SK-N-SH (cell line): ENCODE results near the gene REV1. TPM values are rescaled to one million over a fixed set of nuclear protein-coding genes. Genes with fewer than 3 reads are reported as not detected.
"Not testable (repeated sequence)": the region's sequence is repeated elsewhere in the genome, so short reads cannot be mapped to it uniquely, and the experiment has no call there.

Source experiments
- CTCF ChIA-PET: fragments of 300-600, 350-600 bp; formaldehyde crosslinking; extraction: SDS; loops from one replicate; lab custom pipeline; 2021; lab: Yijun Ruan, JAX
- POLR2A ChIA-PET: fragments of 350-600 bp; sonication (Branson Sonifier 250); formaldehyde crosslinking; extraction: SDS; loops from one replicate; lab custom pipeline; 2020; ENCODE audit warnings: antibody characterized with exemption, inconsistent platforms; lab: Yijun Ruan, JAX
- DNase-seq: peaks from one replicate; pipeline ENCODE4 v3.0.0; 2012
- H2AFZ ChIP-seq: fragments of 200-600 bp; sonication (generic); 2 replicates; pipeline ENCODE4 v1.8.1; 2016; ENCODE audit warnings: antibody characterized with exemption, mild to moderate bottlenecking, low read depth
- H3F3A ChIP-seq: fragments of 200-600 bp; sonication (generic); replicated peaks from 2 replicates; pipeline ENCODE3; 2016; ENCODE audit warnings: antibody characterized with exemption, mild to moderate bottlenecking; ENCODE audit not compliant: insufficient read depth
- H3K27ac ChIP-seq, 2 experiments: fragments of 200-500 bp in 1 of 2; fragments of 200-600 bp in 1 of 2; sonication (Bioruptor generic) in 1 of 2; sonication (generic), shearing (Covaris generic) in 1 of 2; 2 replicates each; pipeline versions ENCODE4 v1.5.1 to v1.6.1; 2014 to 2016; ENCODE audit warnings: low read depth in 2 of 2, inconsistent platforms in 1 of 2, low read length in 1 of 2, mild to moderate bottlenecking in 1 of 2, mixed read lengths in 1 of 2
- H3K27me3 ChIP-seq: fragments of 200-600 bp; sonication (generic), shearing (Covaris generic); 2 replicates; pipeline ENCODE4 v1.6.1; 2016; ENCODE audit warnings: mixed run types; ENCODE audit not compliant: insufficient read depth
- H3K36me3 ChIP-seq, 2 experiments: fragments of 200-500 bp in 1 of 2; fragments of 200-600 bp in 1 of 2; sonication (Bioruptor generic) in 1 of 2; sonication (generic) in 1 of 2; replicated peaks in 1 of 2; 2 replicates each; pipeline versions ENCODE3 to v1.5.1; 2014 to 2016; ENCODE audit warnings: low read length in 1 of 2, mild to moderate bottlenecking in 1 of 2; ENCODE audit not compliant: insufficient read depth in 2 of 2, control insufficient read depth in 1 of 2
- H3K4me1 ChIP-seq, 2 experiments: fragments of 200-500 bp in 1 of 2; fragments of 200-600 bp in 1 of 2; sonication (Bioruptor generic) in 1 of 2; sonication (generic), shearing (Covaris generic) in 1 of 2; 2 replicates each; pipeline versions ENCODE4 v1.5.1 to v1.6.1; 2014 to 2016; ENCODE audit warnings: low read depth in 1 of 2, low read length in 1 of 2, mixed run types in 1 of 2; ENCODE audit not compliant: insufficient read depth in 2 of 2, control insufficient read depth in 1 of 2
- H3K4me2 ChIP-seq: fragments of 200-600 bp; sonication (generic), shearing (Covaris generic); 2 replicates; pipeline ENCODE4 v1.6.1; 2017; ENCODE audit warnings: mixed run types
- H3K4me3 ChIP-seq, 2 experiments: fragments of 200-500 bp in 1 of 2; fragments of 200-600 bp in 1 of 2; sonication (Bioruptor generic) in 1 of 2; sonication (generic), shearing (Covaris generic) in 1 of 2; 2 replicates each; pipeline versions ENCODE4 v1.5.1 to v1.8.1; 2014 to 2016; ENCODE audit warnings: low read depth in 2 of 2, inconsistent platforms in 1 of 2, low read length in 1 of 2, mild to moderate bottlenecking in 1 of 2, mixed read lengths in 1 of 2, moderate library complexity in 1 of 2
- H3K79me2 ChIP-seq: fragments of 200-600 bp; sonication (generic); 2 replicates; pipeline ENCODE4 v1.8.1; 2017; ENCODE audit warnings: mild to moderate bottlenecking; ENCODE audit not compliant: insufficient read depth
- H3K9ac ChIP-seq: fragments of 200-600 bp; sonication (generic); 2 replicates; pipeline ENCODE4 v1.6.1; 2017; ENCODE audit warnings: mixed run types
- H3K9me2 ChIP-seq: fragments of 200-600 bp; sonication (generic); 2 replicates; pipeline ENCODE4 v1.6.1; 2017; ENCODE audit warnings: mixed run types
- H3K9me3 ChIP-seq: fragments of 200-600 bp; sonication (generic); 2 replicates; pipeline ENCODE4 v1.6.1; 2017; ENCODE audit warnings: mixed run types, mild to moderate bottlenecking, moderate library complexity
- H4K20me1 ChIP-seq: fragments of 200-600 bp; sonication (generic); 2 replicates; pipeline ENCODE4 v1.6.1; 2017; ENCODE audit warnings: mild to moderate bottlenecking, mixed run types; ENCODE audit not compliant: insufficient read depth
- ELF1 ChIP-seq: IDR thresholded peaks from 2 replicates; pipeline ENCODE4 v1.4.0; 2012
- MEF2A ChIP-seq: IDR thresholded peaks from 2 replicates; pipeline ENCODE4 v1.4.0; 2012; ENCODE audit warnings: low read depth, borderline replicate concordance
- NFIC ChIP-seq: IDR thresholded peaks from 2 replicates; pipeline ENCODE4 v1.4.0; 2012; ENCODE audit warnings: borderline replicate concordance
- RAD21 ChIP-seq: IDR thresholded peaks from 2 replicates; pipeline ENCODE4 v1.6.1; 2012; ENCODE audit warnings: mild to moderate bottlenecking, low read length
- REST ChIP-seq: IDR thresholded peaks from 2 replicates; pipeline ENCODE4 v1.6.1; 2012; ENCODE audit warnings: mild to moderate bottlenecking, low read depth, low read length, moderate library complexity
- SIN3A ChIP-seq: IDR thresholded peaks from 2 replicates; pipeline ENCODE4 v1.6.1; 2012; ENCODE audit warnings: low read depth, mild to moderate bottlenecking, low read length, moderate library complexity, borderline replicate concordance
- SMC3 ChIP-seq: IDR thresholded peaks from 2 replicates; pipeline ENCODE4 v1.6.1; 2012; ENCODE audit warnings: low read depth, low read length, improper control_type of control experiment
- USF2 ChIP-seq: fragments of 150-350 bp; IDR thresholded peaks from 2 replicates; pipeline ENCODE4 v1.6.1; 2017; ENCODE audit warnings: antibody characterized with exemption, low read length, low read depth, borderline replicate concordance
- YY1 ChIP-seq: IDR thresholded peaks from 2 replicates; pipeline ENCODE4 v1.4.0; 2012; ENCODE audit warnings: low read depth, mild to moderate bottlenecking
- WGBS: methylation state at CpG from one replicate; pipeline ENCODE4 v1.1.6; 2017; ENCODE audit warnings: low lambda C conversion rate; 5-methylcytosine and 5-hydroxymethylcytosine counted together
- polyA plus RNA-seq, 3 experiments: library from polyadenylated mRNA; depleted of rRNA; stranded (reverse); fragments of >200 nt; gene quantifications; 2 replicates each; pipeline ENCODE4 v1.2.3, GENCODE V29; 2012

Gene REV1
- polyA plus RNA-seq, 1 of the 3 experiments (the other 2 are of a cell fraction) = 15.9 TPM

GRCh38 chr2:99476629-99477028, 13.2 kb downstream of the REV1 start:
- Histone ChIP-seq H3K4me3 (no peak overlapping the region), H4K20me1 (peaks cover 51% of the 10 kb centered on the region), H3K4me1 (peaks cover 0 to 13% of the 10 kb centered on the region in 2 experiments; a peak in 2 of 4 replicates), H2AFZ (no peak overlapping the region), H3K36me3 (peaks cover 0 to under 1% of the 10 kb centered on the region in 2 experiments), H3K9ac (no peak overlapping the region), H3K9me2 (no peaks in the 10 kb centered on the region), H3K27ac (no peak overlapping the region), H3K79me2 (peaks cover 100% of the 10 kb centered on the region), H3K9me3 (no peaks in the 10 kb centered on the region), H3K27me3 (no peaks in the 10 kb centered on the region), H3F3A (peaks cover 22% of the 10 kb centered on the region), H3K4me2 (no peak overlapping the region)
- CTCF ChIA-PET = no interaction called here
- WGBS = 75% methylated on average over 1 of the region's 3 CpGs
- TF ChIP-seq ELF1 (no peak), RAD21 (no peak), YY1 (no peak), REST (no peak), SMC3 (no peak), MEF2A (no peak), USF2 (no peak), NFIC (no peak), SIN3A (no peak)
- DNase-seq = no peak
- POLR2A ChIA-PET = interaction anchor here (0.5 kb wide), 1 partner anchor 148 kb away, joined by 3 read pairs; no protein-coding TSS in a partner anchor

- POLR2A ChIA-PET, CTCF ChIA-PET, H3K9ac ChIP-seq, H3K9me3 ChIP-seq, H3K9me2 ChIP-seq, DNase-seq, H3K27me3 ChIP-seq, H2AFZ ChIP-seq: not testable (repeated sequence)
- Histone ChIP-seq H3K36me3 (peaks cover 0 to 15% of the 10 kb centered on the region in 2 experiments), H3K4me2 (peak overlapping the region; percentile 62), H4K20me1 (peaks cover 41% of the 10 kb centered on the region), H3K79me2 (peaks cover 100% of the 10 kb centered on the region), H3F3A (peaks cover 22% of the 10 kb centered on the region), H3K4me3 (0 out of 4 replicates have a peak overlapping the region, but pooled peaks of 1 of the 2 experiments have one; percentile 26), H3K4me1 (peaks cover 0 to 13% of the 10 kb centered on the region in 2 experiments; a peak in 2 of 4 replicates), H3K27ac (peak overlapping the region in 1 of 2 experiments; percentile 49; a peak in 2 of 4 replicates)
- 93% methylated on average over 4 of the region's 4 CpGs for WGBS
Observed at GRCh38 chr2:99475095-99475494, 14.7 kb downstream of the REV1 start.
